Osteocyte (in vitro differentiated cells): ENCODE measurements around the gene CMTM1. TPM values are rescaled to one million over a fixed set of nuclear protein-coding genes. Genes with fewer than 3 reads are reported as not detected.
"Not testable (repeated sequence)": the region's sequence is repeated elsewhere in the genome, so short reads cannot be mapped to it uniquely, and the experiment has no call there.

Experiments used
- DNase-seq: peaks from one replicate; pipeline ENCODE4 v3.0.0; 2021; ENCODE audit warnings: mixed read lengths; ENCODE audit not compliant: unreplicated experiment; ENCODE audit errors: extremely low spot score
- H3K27ac Mint-ChIP-seq: one replicate; pipeline ENCODE4 v1.8.0; 2021; ENCODE audit warnings: mild to moderate bottlenecking, mixed read lengths; ENCODE audit not compliant: unreplicated experiment
- H3K27me3 Mint-ChIP-seq: one replicate; pipeline ENCODE4 v1.8.0; 2021; ENCODE audit warnings: mixed read lengths; ENCODE audit not compliant: unreplicated experiment
- H3K36me3 Mint-ChIP-seq: one replicate; pipeline ENCODE4 v1.8.0; 2021; ENCODE audit warnings: mixed read lengths; ENCODE audit not compliant: unreplicated experiment
- H3K4me1 Mint-ChIP-seq: one replicate; pipeline ENCODE4 v1.8.0; 2021; ENCODE audit warnings: mixed read lengths; ENCODE audit not compliant: unreplicated experiment
- H3K4me3 Mint-ChIP-seq: one replicate; pipeline ENCODE4 v1.8.0; 2021; ENCODE audit warnings: mild to moderate bottlenecking, moderate library complexity, mixed read lengths; ENCODE audit not compliant: unreplicated experiment
- H3K9me3 Mint-ChIP-seq: one replicate; pipeline ENCODE4 v1.8.0; 2021; ENCODE audit warnings: mixed read lengths; ENCODE audit not compliant: unreplicated experiment
- total RNA-seq: library from RNA; stranded (reverse); gene quantifications from 2 replicates; pipeline ENCODE4 v1.2.1, GENCODE V29; 2021
- TF ChIP-seq, protein P1 (sequence below): fragments of 200-600 bp; sonication (generic); IDR thresholded peaks from 2 replicates; pipeline ENCODE4 v1.5.0; 2021; ENCODE audit warnings: antibody characterized with exemption, mild to moderate bottlenecking, moderate library complexity

The CMTM1 gene
- total RNA-seq, 1 donor from 2014 or later, result 7.8 TPM

DNA sequence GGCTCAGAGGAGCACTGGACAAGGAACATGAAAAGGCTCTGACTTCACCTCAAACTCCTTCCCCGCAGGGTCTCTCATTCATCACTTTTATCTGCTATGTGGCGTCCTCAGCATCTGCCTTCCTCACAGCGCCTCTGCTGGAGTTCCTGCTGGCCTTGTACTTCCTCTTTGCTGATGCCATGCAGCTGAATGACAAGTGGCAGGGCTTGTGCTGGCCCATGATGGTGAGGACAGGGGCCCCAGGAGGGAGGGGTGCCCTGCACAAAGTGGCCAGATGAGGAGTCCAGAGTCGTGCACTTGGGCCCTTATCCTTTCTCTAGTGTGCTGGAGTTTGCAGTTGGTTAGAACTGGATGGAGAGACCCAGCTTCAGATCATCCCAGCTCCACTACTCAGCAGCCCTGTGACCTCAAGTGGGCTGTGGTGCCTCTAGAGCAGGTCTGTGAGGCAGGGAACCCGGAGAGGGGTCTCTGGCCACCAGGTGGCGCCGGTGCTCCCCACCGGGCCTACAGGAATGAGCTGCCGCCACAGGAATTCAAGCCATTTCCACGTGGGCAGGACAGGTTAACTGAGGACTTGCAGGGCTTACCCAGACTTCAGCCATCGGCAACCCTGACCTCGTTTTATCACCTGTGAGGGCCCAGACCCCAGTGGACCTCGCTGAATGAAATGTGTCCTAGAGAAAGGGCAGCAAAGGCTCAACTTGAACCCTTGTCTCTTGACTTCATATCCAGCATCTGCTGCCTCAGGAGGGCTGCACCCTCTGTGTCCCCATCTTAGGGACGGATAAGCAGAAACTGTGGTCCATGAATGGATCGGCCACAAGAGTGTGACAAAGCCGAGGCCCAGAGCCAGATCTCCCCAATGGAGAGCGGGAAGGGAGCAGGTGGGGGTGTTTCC, 42.3 kb downstream of the CMTM1 start:
- no peaks in the 10 kb centered on the region for H3K9me3 Mint-ChIP-seq
- TF ChIP-seq, protein P1, sequence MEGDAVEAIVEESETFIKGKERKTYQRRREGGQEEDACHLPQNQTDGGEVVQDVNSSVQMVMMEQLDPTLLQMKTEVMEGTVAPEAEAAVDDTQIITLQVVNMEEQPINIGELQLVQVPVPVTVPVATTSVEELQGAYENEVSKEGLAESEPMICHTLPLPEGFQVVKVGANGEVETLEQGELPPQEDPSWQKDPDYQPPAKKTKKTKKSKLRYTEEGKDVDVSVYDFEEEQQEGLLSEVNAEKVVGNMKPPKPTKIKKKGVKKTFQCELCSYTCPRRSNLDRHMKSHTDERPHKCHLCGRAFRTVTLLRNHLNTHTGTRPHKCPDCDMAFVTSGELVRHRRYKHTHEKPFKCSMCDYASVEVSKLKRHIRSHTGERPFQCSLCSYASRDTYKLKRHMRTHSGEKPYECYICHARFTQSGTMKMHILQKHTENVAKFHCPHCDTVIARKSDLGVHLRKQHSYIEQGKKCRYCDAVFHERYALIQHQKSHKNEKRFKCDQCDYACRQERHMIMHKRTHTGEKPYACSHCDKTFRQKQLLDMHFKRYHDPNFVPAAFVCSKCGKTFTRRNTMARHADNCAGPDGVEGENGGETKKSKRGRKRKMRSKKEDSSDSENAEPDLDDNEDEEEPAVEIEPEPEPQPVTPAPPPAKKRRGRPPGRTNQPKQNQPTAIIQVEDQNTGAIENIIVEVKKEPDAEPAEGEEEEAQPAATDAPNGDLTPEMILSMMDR, result peak; percentile 97
- peak; percentile 95 for DNase-seq
- peak overlapping the region; percentile 60 for H3K27ac Mint-ChIP-seq
- H3K27me3 Mint-ChIP-seq, result no peaks in the 10 kb centered on the region
- peaks cover 23% of the 10 kb centered on the region for H3K36me3 Mint-ChIP-seq
- no peak overlapping the region for H3K4me3 Mint-ChIP-seq
- peaks cover 34% of the 10 kb centered on the region for H3K4me1 Mint-ChIP-seq

DNA sequence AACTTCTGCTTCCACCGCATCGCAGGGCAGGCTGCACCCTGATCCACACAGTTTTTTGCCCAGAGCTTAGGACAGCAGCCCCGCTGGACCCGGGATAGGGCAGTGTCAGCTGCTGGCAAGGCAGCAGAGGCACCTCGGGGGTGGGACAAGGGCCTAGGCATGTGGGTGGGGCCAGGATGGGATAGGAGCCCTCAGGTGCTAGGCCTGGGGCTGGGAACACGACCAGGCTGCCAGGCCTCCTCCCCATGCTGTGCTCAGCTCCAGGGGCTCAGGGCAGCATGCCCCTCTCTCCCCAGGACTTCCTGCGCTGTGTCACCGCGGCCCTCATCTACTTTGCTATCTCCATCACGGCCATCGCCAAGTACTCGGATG, 42.9 kb downstream of the CMTM1 start:
- peak overlapping the region; percentile 60 for H3K27ac Mint-ChIP-seq
- H3K36me3 Mint-ChIP-seq, result peaks cover 24% of the 10 kb centered on the region
- no peak overlapping the region for H3K4me3 Mint-ChIP-seq
- no peaks in the 10 kb centered on the region for H3K27me3 Mint-ChIP-seq
- H3K4me1 Mint-ChIP-seq, result peaks cover 28% of the 10 kb centered on the region
- TF ChIP-seq, protein P1, result no peak
- H3K9me3 Mint-ChIP-seq, result no peaks in the 10 kb centered on the region
- DNase-seq, result no peak

DNA sequence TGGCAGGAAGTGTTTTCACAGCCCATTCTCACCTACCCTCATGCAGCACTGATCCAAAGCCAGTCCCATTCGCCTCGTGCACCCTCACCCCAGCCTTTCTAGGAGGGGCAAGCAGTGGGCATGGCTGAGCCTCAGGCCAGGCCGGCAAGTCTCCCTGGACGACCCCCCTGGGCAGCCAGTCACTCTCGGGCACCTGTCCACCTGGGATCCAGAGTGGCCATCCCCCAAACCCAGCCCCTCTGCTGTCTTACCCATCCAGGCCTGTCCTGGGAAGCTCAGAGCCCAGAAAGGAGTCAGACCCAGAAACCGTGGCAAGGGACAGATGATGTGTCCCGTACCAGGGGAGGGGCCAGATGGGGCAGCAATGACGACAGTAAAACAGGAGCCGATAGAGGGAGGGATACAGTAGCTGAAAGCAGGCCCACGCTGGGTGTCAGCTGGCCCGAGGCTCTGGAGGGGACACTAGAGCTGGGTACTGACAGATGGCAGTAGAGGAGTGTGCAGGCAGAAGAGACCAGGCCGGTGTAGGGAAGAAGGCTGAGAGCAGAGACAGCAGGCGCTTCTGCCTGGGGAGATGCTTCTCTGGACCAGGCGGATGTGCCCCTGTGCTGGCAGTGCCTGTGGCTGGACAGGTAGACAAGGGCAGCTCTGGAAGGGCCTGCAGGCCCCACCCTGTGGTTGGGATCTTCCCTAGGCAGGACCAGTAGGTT, 44.0 kb downstream of the CMTM1 start:
- Mint-ChIP-seq H3K27me3 (no peaks in the 10 kb centered on the region), H3K36me3 (peaks cover 24% of the 10 kb centered on the region), H3K9me3 (no peaks in the 10 kb centered on the region), H3K27ac (no peak overlapping the region), H3K4me3 (no peak overlapping the region), H3K4me1 (peaks cover 34% of the 10 kb centered on the region)
- no peak for DNase-seq
- TF ChIP-seq, protein P1, result no peak

DNA sequence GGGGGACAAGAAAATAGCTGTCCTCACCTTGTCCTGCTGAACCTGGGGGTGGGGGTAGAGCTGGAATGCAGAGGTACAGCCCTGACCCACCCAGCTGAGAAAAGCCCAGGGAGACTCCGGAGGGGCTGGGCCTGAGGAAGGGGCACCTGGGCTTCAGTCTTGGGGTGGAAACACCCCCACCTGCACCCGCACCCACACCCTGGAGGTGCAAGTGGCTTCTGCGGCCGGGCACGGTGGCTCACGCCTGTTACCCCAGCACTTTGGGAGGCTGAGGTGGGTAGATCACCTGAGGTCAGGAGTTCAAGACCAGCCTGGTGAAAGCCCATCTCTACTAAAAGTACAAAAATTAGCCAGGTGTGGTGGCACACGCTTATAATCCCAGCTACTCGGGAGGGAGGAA, 45.7 kb downstream of the CMTM1 start:
- Mint-ChIP-seq H3K36me3 (peaks cover 24% of the 10 kb centered on the region), H3K4me1 (peaks cover 39% of the 10 kb centered on the region)
- H3K27me3 Mint-ChIP-seq, H3K27ac Mint-ChIP-seq, H3K4me3 Mint-ChIP-seq, DNase-seq, H3K9me3 Mint-ChIP-seq: not testable (repeated sequence)

DNA sequence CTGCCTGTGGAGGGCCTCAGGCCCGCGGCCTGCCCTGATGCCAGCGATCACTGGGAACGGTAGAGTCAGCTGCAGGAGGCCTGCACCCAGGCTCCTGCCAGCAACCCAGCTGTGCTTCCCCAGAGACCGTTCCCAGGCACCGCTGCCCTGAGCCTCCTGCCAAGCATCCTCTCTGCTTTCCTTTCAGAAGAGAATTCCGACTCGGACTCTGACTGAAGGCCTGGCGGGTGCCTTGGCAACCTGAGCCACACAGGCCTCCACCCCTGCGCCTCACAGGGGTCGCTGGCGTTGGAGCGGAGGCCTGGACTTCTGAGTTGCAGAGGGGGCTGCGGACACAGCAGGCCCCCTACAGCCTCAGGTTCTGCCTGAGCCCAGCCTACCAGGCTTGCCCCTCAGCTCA, 46.2 kb downstream of the CMTM1 start:
- DNase-seq, result no peak
- Mint-ChIP-seq H3K27me3 (no peaks in the 10 kb centered on the region), H3K36me3 (peaks cover 24% of the 10 kb centered on the region), H3K4me3 (no peak overlapping the region), H3K27ac (no peak overlapping the region), H3K9me3 (no peaks in the 10 kb centered on the region), H3K4me1 (peaks cover 40% of the 10 kb centered on the region)
- TF ChIP-seq, protein P1, result no peak
